GM21423 (cell line): Measurements from ENCODE around the gene TMPO.
"Not testable (repeated sequence)": the region's sequence is repeated elsewhere in the genome, so short reads cannot be mapped to it uniquely, and the experiment has no call there.

Source experiments
- ATAC-seq: cut with Tn5 transposase; IDR thresholded peaks from one replicate; pipeline ENCODE4 v1.9.1; 2021; ENCODE audit warnings: mild to moderate bottlenecking, moderate library complexity; ENCODE audit not compliant: unreplicated experiment

TMPO gene

GRCh38 chr12:98509063-98509462 is 6.3 kb upstream of the TMPO start:
- ATAC-seq, result no peak

GRCh38 chr12:98511806-98512205 is 3.6 kb upstream of the TMPO start:
- ATAC-seq, result not testable (repeated sequence)

- no peak for ATAC-seq
Measured at GRCh38 chr12:98513379-98514322, 1.7 kb upstream of the TMPO start.

- no peak for ATAC-seq
Measured at GRCh38 chr12:98514982-98515286, 456 bp upstream of the TMPO start.

GRCh38 chr12:98516111-98516873 is 902 bp downstream of the TMPO start:
- ATAC-seq, result peak; percentile 57

- ATAC-seq, result no peak
Measured at GRCh38 chr12:98519257-98519907, 4.0 kb downstream of the TMPO start.

GRCh38 chr12:98530068-98530467 is 14.7 kb downstream of the TMPO start:
- ATAC-seq, result no peak

GRCh38 chr12:98532687-98533304 is 17.4 kb downstream of the TMPO start:
- ATAC-seq, result no peak

- ATAC-seq, result no peak
Measured at GRCh38 chr12:98533723-98534251, 18.4 kb downstream of the TMPO start.

- ATAC-seq, result no peak
Measured at GRCh38 chr12:98538031-98538430, 22.6 kb downstream of the TMPO start.

- no peak for ATAC-seq
Measured at GRCh38 chr12:98543701-98544100, 28.3 kb downstream of the TMPO start.

- ATAC-seq, result no peak
Measured at GRCh38 chr12:98544751-98545150, 29.4 kb downstream of the TMPO start.

GRCh38 chr12:98549371-98550110 is 34.2 kb downstream of the TMPO start:
- no peak for ATAC-seq

GRCh38 chr12:98551787-98552186 is 36.4 kb downstream of the TMPO start:
- ATAC-seq, result no peak

GRCh38 chr12:98558097-98558496 is 42.7 kb downstream of the TMPO start:
- ATAC-seq, result not testable (repeated sequence)

GRCh38 chr12:98559666-98560065 is 44.3 kb downstream of the TMPO start:
- ATAC-seq, result no peak

- no peak for ATAC-seq
Measured at GRCh38 chr12:98561846-98562245, 46.5 kb downstream of the TMPO start.

- ATAC-seq, result no peak
Measured at GRCh38 chr12:98572010-98572409, 56.6 kb downstream of the TMPO start.

GRCh38 chr12:98574110-98574509 is 58.7 kb downstream of the TMPO start:
- ATAC-seq, result no peak

- ATAC-seq, result no peak
Measured at GRCh38 chr12:98575013-98575412, 59.6 kb downstream of the TMPO start.
